ENCODE measurements around the gene COLQ.

The COLQ gene

DNA sequence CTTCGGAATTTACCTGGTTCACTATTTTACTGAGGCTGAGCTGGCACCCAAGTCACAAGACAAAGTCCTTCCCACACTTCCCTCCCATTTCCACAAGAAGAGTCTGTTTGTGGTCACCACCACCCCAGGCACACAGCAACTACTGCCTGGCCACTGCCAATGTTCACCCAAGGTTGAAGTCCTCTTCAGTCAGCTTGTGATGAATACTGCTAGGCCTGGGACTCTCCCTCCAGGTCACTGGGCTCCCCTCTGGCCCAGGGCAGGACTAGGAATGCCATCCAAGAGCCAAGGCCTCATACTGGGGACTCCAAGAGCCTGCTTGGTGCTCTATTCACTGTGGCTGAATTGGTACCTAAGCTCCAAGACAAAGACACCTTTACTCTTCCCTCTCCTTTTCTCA is 30.4 kb upstream of the COLQ start:
- 100% methylated on average over 1 of the region's 1 CpG for WGBS (ENCODE audit: insufficient coverage)
- Histone ChIP-seq H3K36me3 (ENCODE audit: control insufficient read depth in 4 of 4, insufficient read depth in 4 of 4, low read length in 3 of 4) (peaks cover 0 to 4% (median 0%) of the 10 kb centered on the region in 4 experiments), H3K27me3 (replicated peaks in 2 of 5; ENCODE audit: control insufficient read depth in 4 of 5, insufficient read depth in 5 of 5, low read length in 4 of 5) (no peaks in the 10 kb centered on the region), H3K27ac (ENCODE audit: insufficient read depth in 1 of 2, low read depth in 1 of 2, low read length in 2 of 2, poor library complexity in 1 of 2, severe bottlenecking in 2 of 2) (no peak overlapping the region), H3K4me1 (ENCODE audit: control extremely low read depth in 1 of 4, control insufficient read depth in 4 of 4, insufficient read depth in 4 of 4, low read length in 3 of 4) (peaks cover 5 to 9% (median 8%) of the 10 kb centered on the region in 4 experiments), H3K9me3 (ENCODE audit: control extremely low read depth in 1 of 5, control insufficient read depth in 4 of 5, insufficient read depth in 2 of 5, low read depth in 1 of 5, low read length in 4 of 5) (no peaks in the 10 kb centered on the region), H3K4me3 (ENCODE audit: control insufficient read depth in 1 of 7, extremely low read depth in 1 of 7, insufficient read depth in 4 of 7, low read depth in 2 of 7, low read length in 6 of 7) (no peak overlapping the region)
- CTCF ChIA-PET = interaction anchor here (1.0 to 1.5 kb wide), 2 partner anchors 9 to 287 kb away, joined by 3 to 5 read pairs; no protein-coding TSS in a partner anchor
- no peak for DNase-seq
- POLR2A ChIA-PET = interaction anchor here (0.7 kb wide), 1 partner anchor 131 kb away, joined by 3 read pairs; no protein-coding TSS in a partner anchor

DNA sequence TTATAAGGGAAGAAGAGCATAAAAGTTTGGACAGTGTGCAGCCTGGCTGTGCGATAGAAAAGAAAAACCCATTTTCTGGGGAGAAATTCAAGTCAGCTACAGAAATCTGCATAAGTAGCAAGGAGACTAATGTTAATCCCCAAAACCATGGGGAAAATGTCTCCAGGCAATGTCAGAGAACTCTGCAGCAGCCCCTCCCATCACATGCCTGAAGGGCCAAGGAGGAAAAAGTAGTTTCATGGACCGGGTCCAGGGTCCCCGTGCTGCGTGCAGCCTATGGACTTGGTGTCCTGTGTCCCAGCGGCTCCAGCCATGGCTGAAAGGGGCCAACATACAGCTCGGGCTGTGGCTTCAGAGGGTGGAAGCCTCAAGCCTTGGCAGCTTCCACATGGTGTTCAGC is 28.3 kb upstream of the COLQ start:
- Histone ChIP-seq H3K27ac (ENCODE audit: insufficient read depth in 1 of 2, low read depth in 1 of 2, low read length in 2 of 2, poor library complexity in 1 of 2, severe bottlenecking in 2 of 2) (no peak overlapping the region), H3K9me3 (ENCODE audit: control extremely low read depth in 1 of 5, control insufficient read depth in 4 of 5, insufficient read depth in 2 of 5, low read depth in 1 of 5, low read length in 4 of 5) (peaks cover 0 to 3% (median 0%) of the 10 kb centered on the region in 5 experiments), H3K4me3 (ENCODE audit: control insufficient read depth in 1 of 7, extremely low read depth in 1 of 7, insufficient read depth in 4 of 7, low read depth in 2 of 7, low read length in 6 of 7) (no peak overlapping the region), H3K27me3 (replicated peaks in 2 of 5; ENCODE audit: control insufficient read depth in 4 of 5, insufficient read depth in 5 of 5, low read length in 4 of 5) (no peaks in the 10 kb centered on the region), H3K36me3 (ENCODE audit: control insufficient read depth in 4 of 4, insufficient read depth in 4 of 4, low read length in 3 of 4) (peaks cover 0 to 1% (median 0%) of the 10 kb centered on the region in 4 experiments), H3K4me1 (ENCODE audit: control extremely low read depth in 1 of 4, control insufficient read depth in 4 of 4, insufficient read depth in 4 of 4, low read length in 3 of 4) (no peaks in the 10 kb centered on the region)
- POLR2A ChIA-PET = no interaction called here
- CTCF ChIA-PET = interaction anchor here (0.8 to 1.3 kb wide), 2 partner anchors 18 to 72 kb away, joined by 3 to 4 read pairs; no protein-coding TSS in a partner anchor
- 83% methylated on average over 6 of the region's 6 CpGs for WGBS (ENCODE audit: insufficient coverage)
- no peak for DNase-seq

DNA sequence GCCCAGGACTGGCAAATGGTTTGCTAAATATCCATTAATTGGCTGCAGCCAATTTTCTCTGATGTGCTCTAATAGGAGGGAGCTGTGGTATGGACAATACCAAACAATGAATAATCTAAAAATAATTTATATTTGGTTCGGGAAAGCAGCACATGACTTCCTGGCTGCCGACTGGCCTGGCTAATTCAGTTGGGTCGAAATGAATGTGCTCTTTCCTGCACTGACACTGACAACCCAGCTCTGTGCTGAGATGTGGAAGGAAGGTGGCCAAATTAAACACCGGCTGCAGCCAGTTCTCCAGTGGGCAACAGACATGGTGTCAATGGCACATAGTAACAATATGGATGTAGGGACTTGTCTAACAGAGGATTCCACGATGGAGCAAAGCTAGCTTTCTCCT is 21.1 kb upstream of the COLQ start:
- CTCF ChIA-PET = interaction anchor here (1.6 to 1.9 kb wide), 4 partner anchors 10 to 19 kb away, joined by 5 to 8 read pairs (median 6); no protein-coding TSS in a partner anchor

DNA sequence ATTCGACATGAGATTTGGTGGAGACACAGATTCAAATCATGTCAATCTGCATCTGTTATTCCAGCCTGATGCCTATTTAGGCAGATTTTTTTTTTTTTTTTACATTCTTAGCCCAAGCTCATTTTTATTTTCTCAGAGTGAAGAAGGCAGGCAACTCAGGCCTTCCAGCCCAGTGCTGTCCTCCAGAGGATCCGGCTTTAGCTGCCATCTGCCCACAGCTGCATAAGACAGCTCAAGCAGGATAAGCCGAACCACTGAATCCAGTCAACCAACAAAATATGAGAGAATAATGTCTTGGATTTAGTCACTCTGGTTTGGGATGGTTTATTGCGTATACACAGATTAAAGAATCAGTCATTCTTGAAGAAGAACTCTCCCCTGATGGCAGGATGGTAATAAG is 19.9 kb upstream of the COLQ start:
- Histone ChIP-seq H3K36me3 (ENCODE audit: control insufficient read depth in 4 of 4, insufficient read depth in 4 of 4, low read length in 3 of 4) (no peaks in the 10 kb centered on the region), H3K27ac (ENCODE audit: insufficient read depth in 1 of 2, low read depth in 1 of 2, low read length in 2 of 2, poor library complexity in 1 of 2, severe bottlenecking in 2 of 2) (no peak overlapping the region), H3K4me3 (ENCODE audit: control insufficient read depth in 1 of 7, extremely low read depth in 1 of 7, insufficient read depth in 4 of 7, low read depth in 2 of 7, low read length in 6 of 7) (no peak overlapping the region), H3K4me1 (ENCODE audit: control extremely low read depth in 1 of 4, control insufficient read depth in 4 of 4, insufficient read depth in 4 of 4, low read length in 3 of 4) (peaks cover 4 to 43% (median 24%) of the 10 kb centered on the region in 4 experiments), H3K27me3 (replicated peaks in 2 of 5; ENCODE audit: control insufficient read depth in 4 of 5, insufficient read depth in 5 of 5, low read length in 4 of 5) (no peaks in the 10 kb centered on the region), H3K9me3 (ENCODE audit: control extremely low read depth in 1 of 5, control insufficient read depth in 4 of 5, insufficient read depth in 2 of 5, low read depth in 1 of 5, low read length in 4 of 5) (no peaks in the 10 kb centered on the region)
- WGBS (ENCODE audit: insufficient coverage) = 95% methylated on average over 2 of the region's 4 CpGs
- no peak for DNase-seq
- CTCF ChIA-PET = interaction anchor here (1.0 to 2.1 kb wide), 2 partner anchors 15 to 18 kb away, joined by 3 to 10 read pairs; no protein-coding TSS in a partner anchor
- POLR2A ChIA-PET = no interaction called here

More for the DNA sequence above, 21.1 kb upstream of the COLQ start:
- 0% methylated on average over 1 of the region's 5 CpGs for WGBS (ENCODE audit: insufficient coverage)
- no peak for DNase-seq
- no peaks in the 10 kb centered on the region for H3K36me3 ChIP-seq (ENCODE audit: control insufficient read depth in 4 of 4, insufficient read depth in 4 of 4, low read length in 3 of 4)
- H3K4me1 ChIP-seq (ENCODE audit: control extremely low read depth in 1 of 4, control insufficient read depth in 4 of 4, insufficient read depth in 4 of 4, low read length in 3 of 4) = peaks cover 0 to 31% (median 15%) of the 10 kb centered on the region in 4 experiments
- H3K27me3 ChIP-seq (replicated peaks in 2 of 5; ENCODE audit: control insufficient read depth in 4 of 5, insufficient read depth in 5 of 5, low read length in 4 of 5) = no peaks in the 10 kb centered on the region
- no peak overlapping the region for H3K4me3 ChIP-seq (ENCODE audit: control insufficient read depth in 1 of 7, extremely low read depth in 1 of 7, insufficient read depth in 4 of 7, low read depth in 2 of 7, low read length in 6 of 7)
- peaks cover 0 to 3% (median 0%) of the 10 kb centered on the region in 5 experiments for H3K9me3 ChIP-seq (ENCODE audit: control extremely low read depth in 1 of 5, control insufficient read depth in 4 of 5, insufficient read depth in 2 of 5, low read depth in 1 of 5, low read length in 4 of 5)
- POLR2A ChIA-PET = no interaction called here
- H3K27ac ChIP-seq (ENCODE audit: insufficient read depth in 1 of 2, low read depth in 1 of 2, low read length in 2 of 2, poor library complexity in 1 of 2, severe bottlenecking in 2 of 2) = no peak overlapping the region

DNA sequence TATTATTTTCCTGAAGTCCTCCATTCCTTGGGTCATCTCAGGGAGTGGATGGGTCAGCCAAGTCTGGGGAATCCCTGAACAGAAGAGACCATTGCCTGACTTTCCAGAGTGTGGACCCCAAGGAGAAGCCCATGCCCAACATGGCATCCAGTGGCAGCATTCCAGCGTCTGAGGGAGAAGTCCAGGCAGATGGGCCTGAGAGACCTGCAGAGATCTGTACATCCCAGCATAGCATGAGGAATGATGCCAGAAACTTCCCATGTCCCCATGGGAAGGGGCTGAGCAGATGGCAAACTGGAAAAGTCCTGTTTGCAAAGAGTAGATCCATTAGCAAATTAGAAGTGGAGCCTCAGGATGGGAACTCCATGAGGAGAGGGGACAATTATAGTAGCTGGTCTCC is 17.6 kb upstream of the COLQ start:
- Histone ChIP-seq H3K27me3 (replicated peaks in 2 of 5; ENCODE audit: control insufficient read depth in 4 of 5, insufficient read depth in 5 of 5, low read length in 4 of 5) (no peaks in the 10 kb centered on the region), H3K4me1 (ENCODE audit: control extremely low read depth in 1 of 4, control insufficient read depth in 4 of 4, insufficient read depth in 4 of 4, low read length in 3 of 4) (peaks cover 4 to 59% (median 35%) of the 10 kb centered on the region in 4 experiments), H3K36me3 (ENCODE audit: control insufficient read depth in 4 of 4, insufficient read depth in 4 of 4, low read length in 3 of 4) (no peaks in the 10 kb centered on the region), H3K27ac (ENCODE audit: insufficient read depth in 1 of 2, low read depth in 1 of 2, low read length in 2 of 2, poor library complexity in 1 of 2, severe bottlenecking in 2 of 2) (no peak overlapping the region), H3K4me3 (ENCODE audit: control insufficient read depth in 1 of 7, extremely low read depth in 1 of 7, insufficient read depth in 4 of 7, low read depth in 2 of 7, low read length in 6 of 7) (no peak overlapping the region), H3K9me3 (ENCODE audit: control extremely low read depth in 1 of 5, control insufficient read depth in 4 of 5, insufficient read depth in 2 of 5, low read depth in 1 of 5, low read length in 4 of 5) (no peaks in the 10 kb centered on the region)
- CTCF ChIA-PET = interaction anchor here (0.9 kb wide), 1 partner anchor 18 kb away, joined by 3 read pairs; no protein-coding TSS in a partner anchor
- DNase-seq = no peak
- 100% methylated on average over 1 of the region's 1 CpG for WGBS (ENCODE audit: insufficient coverage)
- POLR2A ChIA-PET = no interaction called here

DNA sequence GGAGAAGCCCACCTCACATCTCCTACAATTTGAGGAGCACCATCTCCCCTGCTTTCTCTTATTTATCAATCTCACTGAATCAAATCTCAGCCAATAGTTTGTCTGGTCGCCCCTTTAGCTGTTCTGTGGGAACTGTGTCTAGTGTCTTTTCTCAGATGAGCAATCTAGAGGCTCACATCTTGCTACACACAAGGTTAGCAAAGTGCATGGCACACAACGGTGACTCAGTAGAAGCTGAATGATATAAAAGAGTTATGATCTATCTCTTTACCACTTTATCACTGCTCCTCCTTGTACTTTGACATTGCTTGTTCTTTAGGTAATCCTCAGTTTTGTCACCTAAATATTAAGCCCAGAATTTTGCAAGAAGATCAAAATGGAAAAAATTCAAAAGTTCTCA is 16.8 kb upstream of the COLQ start:
- POLR2A ChIA-PET = no interaction called here
- no peaks in the 10 kb centered on the region for H3K36me3 ChIP-seq (ENCODE audit: control insufficient read depth in 4 of 4, insufficient read depth in 4 of 4, low read length in 3 of 4)
- H3K4me1 ChIP-seq (ENCODE audit: control extremely low read depth in 1 of 4, control insufficient read depth in 4 of 4, insufficient read depth in 4 of 4, low read length in 3 of 4) = peaks cover 4 to 58% (median 34%) of the 10 kb centered on the region in 4 experiments
- no CpG with 5 or more reads among the region's 2 CpGs for WGBS (ENCODE audit: insufficient coverage)
- DNase-seq = no peak
- H3K4me3 ChIP-seq (ENCODE audit: control insufficient read depth in 1 of 7, extremely low read depth in 1 of 7, insufficient read depth in 4 of 7, low read depth in 2 of 7, low read length in 6 of 7) = no peak overlapping the region
- H3K27ac ChIP-seq (ENCODE audit: insufficient read depth in 1 of 2, low read depth in 1 of 2, low read length in 2 of 2, poor library complexity in 1 of 2, severe bottlenecking in 2 of 2) = no peak overlapping the region
- no peaks in the 10 kb centered on the region for H3K9me3 ChIP-seq (ENCODE audit: control extremely low read depth in 1 of 5, control insufficient read depth in 4 of 5, insufficient read depth in 2 of 5, low read depth in 1 of 5, low read length in 4 of 5)
- CTCF ChIA-PET = no interaction called here
- H3K27me3 ChIP-seq (replicated peaks in 2 of 5; ENCODE audit: control insufficient read depth in 4 of 5, insufficient read depth in 5 of 5, low read length in 4 of 5) = no peaks in the 10 kb centered on the region

DNA sequence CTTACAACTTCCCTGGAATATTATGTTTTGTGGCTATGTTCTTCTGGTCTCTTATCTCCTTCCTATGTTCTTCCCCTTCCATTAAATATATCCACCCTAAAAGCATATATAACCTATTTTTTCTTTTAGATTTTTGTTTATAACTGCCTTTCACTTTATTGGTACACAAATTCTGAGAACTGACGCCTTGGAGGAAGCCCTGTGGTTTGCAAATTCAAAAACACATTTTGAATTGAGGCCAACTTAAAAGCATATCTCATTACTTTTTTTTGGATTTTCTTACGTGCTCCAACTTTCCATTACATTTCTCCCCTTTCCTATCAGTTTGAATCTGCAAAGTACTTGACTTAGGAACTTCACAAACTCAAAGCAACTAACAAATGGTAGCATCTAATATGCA is 15.3 kb upstream of the COLQ start:
- Histone ChIP-seq H3K27me3 (replicated peaks in 2 of 5; ENCODE audit: control insufficient read depth in 4 of 5, insufficient read depth in 5 of 5, low read length in 4 of 5) (no peaks in the 10 kb centered on the region), H3K4me3 (ENCODE audit: control insufficient read depth in 1 of 7, extremely low read depth in 1 of 7, insufficient read depth in 4 of 7, low read depth in 2 of 7, low read length in 6 of 7) (peak overlapping the region in 2 of 7 experiments; percentile 8 to 55), H3K4me1 (ENCODE audit: control extremely low read depth in 1 of 4, control insufficient read depth in 4 of 4, insufficient read depth in 4 of 4, low read length in 3 of 4) (peaks cover 4 to 49% (median 26%) of the 10 kb centered on the region in 4 experiments), H3K9me3 (ENCODE audit: control extremely low read depth in 1 of 5, control insufficient read depth in 4 of 5, insufficient read depth in 2 of 5, low read depth in 1 of 5, low read length in 4 of 5) (no peaks in the 10 kb centered on the region), H3K27ac (ENCODE audit: insufficient read depth in 1 of 2, low read depth in 1 of 2, low read length in 2 of 2, poor library complexity in 1 of 2, severe bottlenecking in 2 of 2) (no peak overlapping the region), H3K36me3 (ENCODE audit: control insufficient read depth in 4 of 4, insufficient read depth in 4 of 4, low read length in 3 of 4) (no peaks in the 10 kb centered on the region)
- DNase-seq = peak in 1 of 3 donors; percentile 35
- 0% methylated on average over 2 of the region's 2 CpGs for WGBS (ENCODE audit: insufficient coverage)
- CTCF ChIA-PET = no interaction called here
- POLR2A ChIA-PET = no interaction called here
